ENCODE measurements around the gene METTL27. TPM values are rescaled to one million over a fixed set of nuclear protein-coding genes. Genes with fewer than 3 reads are reported as not detected.

Gene METTL27
- total and polyA plus RNA-seq, 9 of the 15 experiments (the other 6 are each of a cell fraction or from before 2014, with no cell fraction given): 0.08 to 0.82 (median 0.33) TPM; not detected in 4

DNA sequence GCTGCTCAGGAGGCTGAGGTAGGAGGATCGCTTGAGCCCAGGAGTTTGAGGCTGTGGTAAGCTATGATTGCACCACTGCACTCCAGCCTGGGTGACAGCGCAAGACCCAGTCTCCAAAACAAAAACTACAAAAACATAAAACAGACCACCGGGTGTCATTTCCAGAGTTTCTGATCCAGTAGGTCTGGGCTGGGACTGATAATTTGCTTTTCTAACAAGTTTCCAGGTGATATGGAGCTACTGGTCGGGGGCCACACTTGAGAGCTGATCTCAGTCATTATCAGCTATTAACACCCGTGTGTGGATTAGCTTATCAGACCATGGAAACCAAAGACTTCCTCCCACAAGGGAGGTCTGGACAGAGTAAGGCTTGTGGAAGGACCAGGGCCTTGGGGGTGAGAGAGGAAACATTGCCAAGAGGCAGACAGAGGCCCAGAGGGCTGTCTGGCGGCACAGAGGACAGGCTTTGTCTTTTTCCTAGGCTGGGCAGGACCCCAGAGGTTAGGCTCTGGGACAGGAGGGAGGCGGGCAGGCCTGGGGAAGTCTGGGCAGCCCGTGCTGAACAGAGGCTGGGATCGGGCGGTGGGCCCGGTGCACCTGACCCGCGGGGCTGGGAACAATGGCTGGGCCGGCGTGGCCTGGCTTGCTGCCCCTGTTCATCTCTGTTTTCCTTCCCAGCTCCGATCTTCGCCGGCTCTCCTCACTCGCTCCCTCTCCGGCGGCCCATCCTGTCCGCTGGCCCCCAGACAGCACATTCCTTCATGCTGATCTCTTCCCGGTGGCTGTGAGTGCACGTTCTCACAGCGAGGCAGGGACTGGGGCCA lies 43.9 kb upstream of the METTL27 start (continued):
- peak; percentile 89 for TF ChIP-seq ATF3 (IDR thresholded peaks at IDR 0.05)
- TF ChIP-seq ATF3 (CRISPR knock-in tag; conservative IDR thresholded peaks at IDR 0.05): peak; percentile 94
- no peak for TF ChIP-seq XRCC4 (IDR thresholded peaks at IDR 0.05; ENCODE audit: extremely low read depth, insufficient read depth, insufficient read length)
- TF ChIP-seq CEBPB (tag; IDR thresholded peaks at IDR 0.05): peak; percentile 97
- TF ChIP-seq NFIC (IDR thresholded peaks at IDR 0.05): peak; percentile 99
- TF ChIP-seq, protein P1, sequence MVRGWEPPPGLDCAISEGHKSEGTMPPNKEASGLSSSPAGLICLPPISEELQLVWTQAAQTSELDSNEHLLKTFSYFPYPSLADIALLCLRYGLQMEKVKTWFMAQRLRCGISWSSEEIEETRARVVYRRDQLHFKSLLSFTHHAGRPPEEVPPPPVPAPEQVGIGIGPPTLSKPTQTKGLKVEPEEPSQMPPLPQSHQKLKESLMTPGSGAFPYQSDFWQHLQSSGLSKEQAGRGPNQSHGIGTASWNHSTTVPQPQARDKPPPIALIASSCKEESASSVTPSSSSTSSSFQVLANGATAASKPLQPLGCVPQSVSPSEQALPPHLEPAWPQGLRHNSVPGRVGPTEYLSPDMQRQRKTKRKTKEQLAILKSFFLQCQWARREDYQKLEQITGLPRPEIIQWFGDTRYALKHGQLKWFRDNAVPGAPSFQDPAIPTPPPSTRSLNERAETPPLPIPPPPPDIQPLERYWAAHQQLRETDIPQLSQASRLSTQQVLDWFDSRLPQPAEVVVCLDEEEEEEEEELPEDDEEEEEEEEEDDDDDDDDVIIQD (CRISPR knock-in tag; IDR thresholded peaks at IDR 0.05): peak; percentile 71; the same call in 1 of the 2 replicates
- TF ChIP-seq MYNN (IDR thresholded peaks at IDR 0.05): peak; percentile 94
- no peak for TF ChIP-seq MYNN (CRISPR knock-in tag; IDR thresholded peaks at IDR 0.05)
- TF ChIP-seq GTF2E2 (tag; IDR thresholded peaks at IDR 0.05): no peak
- TF ChIP-seq, protein P2, sequence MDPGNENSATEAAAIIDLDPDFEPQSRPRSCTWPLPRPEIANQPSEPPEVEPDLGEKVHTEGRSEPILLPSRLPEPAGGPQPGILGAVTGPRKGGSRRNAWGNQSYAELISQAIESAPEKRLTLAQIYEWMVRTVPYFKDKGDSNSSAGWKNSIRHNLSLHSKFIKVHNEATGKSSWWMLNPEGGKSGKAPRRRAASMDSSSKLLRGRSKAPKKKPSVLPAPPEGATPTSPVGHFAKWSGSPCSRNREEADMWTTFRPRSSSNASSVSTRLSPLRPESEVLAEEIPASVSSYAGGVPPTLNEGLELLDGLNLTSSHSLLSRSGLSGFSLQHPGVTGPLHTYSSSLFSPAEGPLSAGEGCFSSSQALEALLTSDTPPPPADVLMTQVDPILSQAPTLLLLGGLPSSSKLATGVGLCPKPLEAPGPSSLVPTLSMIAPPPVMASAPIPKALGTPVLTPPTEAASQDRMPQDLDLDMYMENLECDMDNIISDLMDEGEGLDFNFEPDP (CRISPR knock-in tag; IDR thresholded peaks at IDR 0.05): 0 out of 2 replicates have a peak, but pooled peaks have one; percentile 37
- TF ChIP-seq, protein P3, sequence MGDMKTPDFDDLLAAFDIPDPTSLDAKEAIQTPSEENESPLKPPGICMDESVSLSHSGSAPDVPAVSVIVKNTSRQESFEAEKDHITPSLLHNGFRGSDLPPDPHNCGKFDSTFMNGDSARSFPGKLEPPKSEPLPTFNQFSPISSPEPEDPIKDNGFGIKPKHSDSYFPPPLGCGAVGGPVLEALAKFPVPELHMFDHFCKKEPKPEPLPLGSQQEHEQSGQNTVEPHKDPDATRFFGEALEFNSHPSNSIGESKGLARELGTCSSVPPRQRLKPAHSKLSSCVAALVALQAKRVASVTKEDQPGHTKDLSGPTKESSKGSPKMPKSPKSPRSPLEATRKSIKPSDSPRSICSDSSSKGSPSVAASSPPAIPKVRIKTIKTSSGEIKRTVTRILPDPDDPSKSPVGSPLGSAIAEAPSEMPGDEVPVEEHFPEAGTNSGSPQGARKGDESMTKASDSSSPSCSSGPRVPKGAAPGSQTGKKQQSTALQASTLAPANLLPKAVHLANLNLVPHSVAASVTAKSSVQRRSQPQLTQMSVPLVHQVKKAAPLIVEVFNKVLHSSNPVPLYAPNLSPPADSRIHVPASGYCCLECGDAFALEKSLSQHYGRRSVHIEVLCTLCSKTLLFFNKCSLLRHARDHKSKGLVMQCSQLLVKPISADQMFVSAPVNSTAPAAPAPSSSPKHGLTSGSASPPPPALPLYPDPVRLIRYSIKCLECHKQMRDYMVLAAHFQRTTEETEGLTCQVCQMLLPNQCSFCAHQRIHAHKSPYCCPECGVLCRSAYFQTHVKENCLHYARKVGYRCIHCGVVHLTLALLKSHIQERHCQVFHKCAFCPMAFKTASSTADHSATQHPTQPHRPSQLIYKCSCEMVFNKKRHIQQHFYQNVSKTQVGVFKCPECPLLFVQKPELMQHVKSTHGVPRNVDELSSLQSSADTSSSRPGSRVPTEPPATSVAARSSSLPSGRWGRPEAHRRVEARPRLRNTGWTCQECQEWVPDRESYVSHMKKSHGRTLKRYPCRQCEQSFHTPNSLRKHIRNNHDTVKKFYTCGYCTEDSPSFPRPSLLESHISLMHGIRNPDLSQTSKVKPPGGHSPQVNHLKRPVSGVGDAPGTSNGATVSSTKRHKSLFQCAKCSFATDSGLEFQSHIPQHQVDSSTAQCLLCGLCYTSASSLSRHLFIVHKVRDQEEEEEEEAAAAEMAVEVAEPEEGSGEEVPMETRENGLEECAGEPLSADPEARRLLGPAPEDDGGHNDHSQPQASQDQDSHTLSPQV (IDR thresholded peaks at IDR 0.05): no peak
- peak; percentile 99 for TF ChIP-seq ZNF175 (CRISPR knock-in tag; IDR thresholded peaks at IDR 0.05; ENCODE audit: low read depth)
- no peak for TF ChIP-seq NR0B1 (IDR thresholded peaks at IDR 0.05; ENCODE audit: partially characterized antibody)
- no peak for TF ChIP-seq GTF2F1 (IDR thresholded peaks at IDR 0.05; ENCODE audit: low read depth, low read length)
- TF ChIP-seq ZFP1 (CRISPR knock-in tag; IDR thresholded peaks at IDR 0.05): no peak
- no peak for TF ChIP-seq ZC3H11A (IDR thresholded peaks at IDR 0.05; ENCODE audit: low read depth, low read length)
- peak; percentile 50; the same call in 1 of the 2 replicates for TF ChIP-seq ZC3H8 (IDR thresholded peaks at IDR 0.05)
- peak; percentile 99 for TF ChIP-seq LEF1 (IDR thresholded peaks at IDR 0.05)
- peak; percentile 100 for TF ChIP-seq GATA2 (CRISPR knock-in tag; IDR thresholded peaks at IDR 0.05)
